ENCODE measurements around the gene NELL2.
A peak's percentile ranks its signal among the peaks of the same experiment; 100 is the strongest.

Gene NELL2

DNA sequence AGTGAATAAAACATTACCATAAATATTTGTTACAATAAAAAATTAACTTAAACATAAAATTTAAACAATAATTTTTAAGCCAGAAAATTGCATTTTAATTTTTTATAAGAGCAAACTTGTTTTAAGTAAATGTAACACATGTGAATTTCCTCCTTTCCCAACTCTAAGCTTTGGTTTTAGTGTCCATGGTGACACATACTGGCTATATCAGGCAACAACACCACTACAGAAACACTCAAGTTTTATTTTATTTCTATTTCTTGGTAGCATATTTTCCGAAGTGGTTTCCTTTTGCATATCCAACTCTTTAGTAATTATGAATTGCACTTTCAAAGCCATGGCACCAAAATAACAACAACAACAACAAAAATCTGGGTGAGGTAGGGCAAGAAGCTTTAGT is 2.2 kb downstream of the NELL2 start:
- Mint-ChIP-seq H3K9me3 (peaks cover 0 to 3% of the 10 kb centered on the region in 2 donors), H3K27me3 (peaks cover 23 to 45% of the 10 kb centered on the region in 2 donors), H3K36me3 (ENCODE audit: insufficient read depth) (peaks cover 9% of the 10 kb centered on the region), H3K4me3 (peak overlapping the region; percentile 88 to 98), H3K4me1 (ENCODE audit: low read depth in 2 of 2) (peaks cover 16 to 34% of the 10 kb centered on the region in 2 donors), H3K27ac (no peak overlapping the region)
- no peak for ATAC-seq (replicated peaks)
- no peak for DNase-seq

DNA sequence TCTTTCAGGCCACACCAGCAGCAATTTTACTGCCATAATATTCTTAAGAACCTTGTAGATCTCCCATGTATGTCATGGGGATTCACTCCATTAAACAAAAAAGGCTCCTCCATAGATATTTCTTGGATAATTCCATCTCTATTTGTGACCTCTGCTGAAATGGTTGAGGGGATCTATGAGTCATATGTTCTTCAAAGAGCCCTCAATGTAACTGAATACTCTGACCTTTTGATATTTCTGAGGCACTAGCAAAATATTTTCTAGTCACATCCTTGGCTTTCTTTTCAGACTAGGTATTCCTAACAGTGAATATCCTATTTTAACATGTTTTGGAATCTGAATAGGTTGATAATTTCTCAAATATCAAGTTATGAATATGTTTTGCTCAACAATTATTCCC is 6.6 kb downstream of the NELL2 start:
- DNase-seq (no peak), ATAC-seq (replicated peaks) (no peak)
- H3K4me1 Mint-ChIP-seq (ENCODE audit: low read depth in 2 of 2) = peaks cover 0 to 14% of the 10 kb centered on the region in 2 donors
- no peaks in the 10 kb centered on the region for H3K36me3 Mint-ChIP-seq (ENCODE audit: insufficient read depth)
- H3K27me3 Mint-ChIP-seq = peaks cover 0 to 22% of the 10 kb centered on the region in 2 donors
- H3K9me3 Mint-ChIP-seq = peaks cover 0 to 2% of the 10 kb centered on the region in 2 donors
- H3K4me3 Mint-ChIP-seq = no peak overlapping the region
- no peak overlapping the region for H3K27ac Mint-ChIP-seq

DNA sequence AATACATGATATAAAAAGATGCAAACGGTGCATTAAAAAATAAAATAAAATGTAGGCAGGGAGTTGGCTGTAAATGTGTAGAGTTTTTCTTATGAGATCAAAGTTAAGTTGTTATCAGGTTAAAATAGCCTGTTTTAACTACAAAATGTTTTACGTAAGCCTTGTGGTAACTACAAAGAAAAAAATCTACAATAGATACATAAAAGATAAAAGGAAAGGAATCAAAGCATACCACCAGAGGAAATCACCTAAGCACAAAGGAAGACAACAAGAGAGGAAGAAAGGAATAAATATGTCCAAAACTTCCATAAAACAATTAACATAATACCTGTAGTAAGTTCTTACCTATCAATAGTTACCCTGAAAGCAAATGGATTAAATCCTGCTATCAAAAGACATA is 12.2 kb downstream of the NELL2 start:
- Mint-ChIP-seq H3K27ac (no peak overlapping the region), H3K4me3 (no peak overlapping the region), H3K9me3 (no peaks in the 10 kb centered on the region), H3K4me1 (ENCODE audit: low read depth in 2 of 2) (peaks cover 8 to 9% of the 10 kb centered on the region in 2 donors), H3K36me3 (ENCODE audit: insufficient read depth) (no peaks in the 10 kb centered on the region), H3K27me3 (peaks cover 0 to 5% of the 10 kb centered on the region in 2 donors)
- ATAC-seq (replicated peaks) (peak; percentile 80), DNase-seq (no peak)

DNA sequence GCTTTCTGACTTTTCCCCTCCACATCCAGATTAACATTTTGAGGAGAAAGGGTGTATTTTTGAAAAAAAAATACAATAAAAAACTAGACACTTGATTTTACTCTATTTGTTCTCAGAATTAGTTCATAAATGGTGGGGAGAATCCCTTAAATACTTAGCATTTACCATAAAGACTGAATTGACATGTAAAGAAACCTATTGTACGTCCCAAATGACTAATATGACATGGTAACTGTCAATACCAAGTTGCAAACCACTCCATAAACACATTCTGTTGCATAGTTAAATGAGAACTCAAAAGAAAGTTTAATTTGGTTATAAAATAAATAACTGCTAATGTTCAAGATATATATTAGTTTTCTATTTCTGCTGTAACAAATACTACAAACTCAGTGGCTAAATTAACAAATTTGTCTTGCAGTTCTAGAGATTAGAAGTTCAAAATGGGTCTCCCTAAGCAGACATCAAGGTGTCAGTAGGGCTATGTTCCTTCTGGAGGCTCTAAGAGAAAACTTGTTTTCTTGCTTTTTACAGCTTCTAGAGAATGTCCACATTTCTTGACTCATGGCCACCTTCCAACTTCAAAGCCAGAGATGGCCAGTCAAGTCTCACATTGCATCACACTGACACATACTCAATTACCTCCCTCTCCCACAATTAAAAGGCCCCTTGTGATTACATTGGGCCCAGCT is 16.0 kb downstream of the NELL2 start:
- Mint-ChIP-seq H3K4me3 (no peak overlapping the region), H3K27me3 (peaks cover 0 to 5% of the 10 kb centered on the region in 2 donors), H3K27ac (no peak overlapping the region), H3K9me3 (no peaks in the 10 kb centered on the region), H3K4me1 (ENCODE audit: low read depth in 2 of 2) (peaks cover 11 to 29% of the 10 kb centered on the region in 2 donors), H3K36me3 (ENCODE audit: insufficient read depth) (no peaks in the 10 kb centered on the region)
- ATAC-seq (replicated peaks) (no peak), DNase-seq (no peak)

DNA sequence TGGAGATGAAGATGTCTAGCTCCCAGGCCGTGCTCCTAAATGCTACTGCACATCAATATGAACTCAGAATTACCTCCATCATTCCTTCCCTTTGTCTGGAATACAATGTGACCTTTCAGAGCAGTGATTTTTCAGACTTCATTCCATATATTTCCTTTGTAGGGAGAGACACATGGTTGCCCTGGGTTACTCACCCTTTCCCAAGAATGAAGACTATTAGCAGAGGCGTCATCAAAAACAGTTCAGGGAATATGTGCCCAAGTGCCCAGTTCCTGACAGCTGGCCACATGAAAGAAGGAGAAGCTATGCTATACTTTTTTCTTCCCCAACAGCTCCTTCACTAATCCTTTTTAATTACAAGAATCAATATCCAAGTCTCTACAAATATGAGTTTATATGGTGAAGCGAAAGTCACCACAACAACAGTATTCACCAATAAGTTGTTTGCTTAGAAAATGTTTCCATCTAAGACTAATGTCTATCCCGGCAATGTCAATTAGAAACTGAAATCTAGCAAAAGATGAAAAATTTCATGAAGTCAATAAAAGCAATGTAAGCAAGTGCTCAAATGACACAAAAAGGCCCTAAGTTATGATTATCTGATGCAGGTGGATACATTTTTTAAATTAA is 17.8 kb downstream of the NELL2 start:
- DNase-seq = no peak
- no peak overlapping the region for H3K4me3 Mint-ChIP-seq
- peaks cover 11 to 29% of the 10 kb centered on the region in 2 donors for H3K4me1 Mint-ChIP-seq (ENCODE audit: low read depth in 2 of 2)

GRCh38 chr12:44852483-44852882 is 23.6 kb downstream of the NELL2 start:
- no peak for DNase-seq
- Mint-ChIP-seq H3K4me3 (peak overlapping the region in 1 of 2 donors; percentile 21), H3K27ac (no peak overlapping the region), H3K27me3 (no peaks in the 10 kb centered on the region), H3K36me3 (ENCODE audit: insufficient read depth) (peaks cover 10% of the 10 kb centered on the region), H3K4me1 (ENCODE audit: low read depth in 2 of 2) (peaks cover 23 to 37% of the 10 kb centered on the region in 2 donors), H3K9me3 (no peaks in the 10 kb centered on the region)
- no peak for ATAC-seq (replicated peaks)

More for the DNA sequence above, 17.8 kb downstream of the NELL2 start:
- no peaks in the 10 kb centered on the region for H3K36me3 Mint-ChIP-seq (ENCODE audit: insufficient read depth)
- H3K27ac Mint-ChIP-seq = no peak overlapping the region
- no peaks in the 10 kb centered on the region for H3K9me3 Mint-ChIP-seq
- ATAC-seq (replicated peaks) = no peak
- H3K27me3 Mint-ChIP-seq = peaks cover 0 to 5% of the 10 kb centered on the region in 2 donors

DNA sequence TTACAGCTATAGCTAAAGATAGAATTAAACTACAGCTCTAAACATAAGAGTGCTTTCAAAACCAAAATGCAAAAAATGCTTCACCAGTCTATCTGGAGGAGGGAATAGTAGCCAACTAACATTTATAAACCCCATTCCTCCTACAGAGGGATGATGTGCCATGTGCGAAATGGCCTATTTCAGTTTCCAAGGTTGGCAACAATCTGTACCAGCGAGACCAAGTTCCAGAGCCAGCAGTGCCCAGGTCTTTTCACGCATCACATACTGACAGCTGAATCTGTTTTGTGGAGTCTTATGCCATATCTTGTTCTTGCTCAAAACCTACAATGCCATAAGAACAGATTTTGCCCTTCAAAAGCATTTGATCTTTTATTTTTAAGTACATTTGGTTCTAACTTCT is 24.5 kb downstream of the NELL2 start:
- Mint-ChIP-seq H3K27me3 (no peaks in the 10 kb centered on the region), H3K36me3 (ENCODE audit: insufficient read depth) (peaks cover 13% of the 10 kb centered on the region), H3K9me3 (no peaks in the 10 kb centered on the region), H3K27ac (no peak overlapping the region), H3K4me1 (ENCODE audit: low read depth in 2 of 2) (peaks cover 29 to 32% of the 10 kb centered on the region in 2 donors), H3K4me3 (no peak overlapping the region)
- DNase-seq (no peak), ATAC-seq (replicated peaks) (no peak)

- Mint-ChIP-seq H3K36me3 (ENCODE audit: insufficient read depth) (peaks cover 13% of the 10 kb centered on the region), H3K27ac (peak overlapping the region; percentile 97 to 98), H3K9me3 (no peaks in the 10 kb centered on the region), H3K4me1 (ENCODE audit: low read depth in 2 of 2) (peaks cover 36 to 40% of the 10 kb centered on the region in 2 donors), H3K4me3 (peak overlapping the region; percentile 68 to 72), H3K27me3 (no peaks in the 10 kb centered on the region)
- DNase-seq (no peak), ATAC-seq (replicated peaks) (peak; percentile 15)
Observed at GRCh38 chr12:44848703-44849085, 27.4 kb downstream of the NELL2 start.

DNA sequence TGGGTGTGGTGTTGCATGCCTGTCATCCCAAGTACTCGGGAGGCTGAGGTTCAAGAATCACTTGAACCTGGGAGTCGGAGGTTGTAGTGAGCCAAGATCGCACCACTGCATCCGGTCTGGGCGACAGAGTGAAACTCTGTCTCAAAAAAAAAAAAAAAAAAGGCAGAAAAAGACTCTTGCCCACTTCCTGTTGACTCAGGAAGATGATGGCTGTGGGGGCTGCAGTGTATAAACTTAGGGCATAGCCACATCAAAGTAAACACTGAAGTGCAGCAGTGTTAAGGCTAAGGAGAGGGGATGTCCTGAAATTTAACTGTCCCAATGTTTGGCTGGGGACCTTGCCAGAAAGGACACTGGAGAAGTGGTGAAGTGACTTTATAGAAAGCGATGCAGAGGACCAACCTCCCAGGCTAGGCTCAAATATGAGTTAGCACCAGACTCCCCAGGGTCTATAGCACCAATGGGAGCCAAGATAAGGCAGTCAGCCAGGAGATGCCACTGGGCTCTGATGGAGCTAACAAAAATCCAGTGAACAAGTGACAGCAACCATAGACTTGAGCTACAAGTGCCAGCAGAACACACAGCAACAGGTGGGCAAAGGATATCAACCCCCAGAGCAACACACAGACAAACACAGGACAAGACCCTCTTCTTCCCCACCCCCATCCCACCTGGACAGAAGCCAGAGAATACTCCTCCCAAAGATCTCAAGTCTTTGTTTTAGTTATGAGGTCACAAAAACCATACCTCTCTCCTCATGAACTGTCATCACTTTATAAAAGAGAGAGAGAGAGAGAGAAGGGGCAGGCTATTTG is 28.0 kb downstream of the NELL2 start:
- Mint-ChIP-seq H3K4me3 (peak overlapping the region; percentile 68 to 72), H3K27me3 (no peaks in the 10 kb centered on the region), H3K36me3 (ENCODE audit: insufficient read depth) (peaks cover 13% of the 10 kb centered on the region), H3K27ac (peak overlapping the region; percentile 97 to 98), H3K4me1 (ENCODE audit: low read depth in 2 of 2) (peaks cover 38 to 45% of the 10 kb centered on the region in 2 donors), H3K9me3 (no peaks in the 10 kb centered on the region)
- ATAC-seq (replicated peaks) (peak; percentile 94), DNase-seq (peak; percentile 55 to 63 (median 55))

GRCh38 chr12:44847403-44847802 is 28.7 kb downstream of the NELL2 start:
- peaks cover 13% of the 10 kb centered on the region for H3K36me3 Mint-ChIP-seq (ENCODE audit: insufficient read depth)
- H3K9me3 Mint-ChIP-seq = no peaks in the 10 kb centered on the region
- H3K4me3 Mint-ChIP-seq = peak overlapping the region; percentile 68 to 72
- peak overlapping the region; percentile 97 to 98 for H3K27ac Mint-ChIP-seq
- DNase-seq = no peak
- no peak for ATAC-seq (replicated peaks)
- peaks cover 39 to 47% of the 10 kb centered on the region in 2 donors for H3K4me1 Mint-ChIP-seq (ENCODE audit: low read depth in 2 of 2)
- no peaks in the 10 kb centered on the region for H3K27me3 Mint-ChIP-seq

DNA sequence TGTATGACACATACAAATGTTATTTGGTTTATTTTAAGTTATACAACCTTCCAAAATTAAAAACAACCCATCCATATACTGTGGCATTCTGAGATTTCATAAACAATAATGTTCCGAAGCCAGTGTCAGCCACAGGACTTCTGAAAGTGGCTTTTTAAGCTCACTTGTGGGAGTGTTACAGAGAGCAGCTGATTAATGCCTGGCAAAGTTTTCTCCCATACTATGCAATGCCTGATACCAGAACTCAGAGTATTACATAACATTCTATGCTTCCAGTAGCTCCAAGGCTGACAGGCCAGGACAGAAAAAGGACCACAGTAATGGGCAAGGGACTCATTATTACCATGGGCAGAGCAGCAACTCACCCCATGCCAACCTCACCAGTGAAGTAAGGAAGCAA is 29.3 kb downstream of the NELL2 start:
- peaks cover 13% of the 10 kb centered on the region for H3K36me3 Mint-ChIP-seq (ENCODE audit: insufficient read depth)
- no peaks in the 10 kb centered on the region for H3K27me3 Mint-ChIP-seq
- DNase-seq (no peak), ATAC-seq (replicated peaks) (no peak)
- peak overlapping the region; percentile 97 to 98 for H3K27ac Mint-ChIP-seq
- H3K9me3 Mint-ChIP-seq = no peaks in the 10 kb centered on the region
- peak overlapping the region in 1 of 2 donors; percentile 11 for H3K4me3 Mint-ChIP-seq
- peaks cover 35 to 48% of the 10 kb centered on the region in 2 donors for H3K4me1 Mint-ChIP-seq (ENCODE audit: low read depth in 2 of 2)

- no peak for DNase-seq
- no peaks in the 10 kb centered on the region for H3K27me3 Mint-ChIP-seq
- peaks cover 29 to 43% of the 10 kb centered on the region in 2 donors for H3K4me1 Mint-ChIP-seq (ENCODE audit: low read depth in 2 of 2)
- no peaks in the 10 kb centered on the region for H3K9me3 Mint-ChIP-seq
- H3K27ac Mint-ChIP-seq = peak overlapping the region; percentile 22 to 90
- peaks cover 5% of the 10 kb centered on the region for H3K36me3 Mint-ChIP-seq (ENCODE audit: insufficient read depth)
- H3K4me3 Mint-ChIP-seq = peak overlapping the region in 1 of 2 donors; percentile 51
- no peak for ATAC-seq (replicated peaks)
Observed at GRCh38 chr12:44842669-44843068, 33.4 kb downstream of the NELL2 start.

- H3K4me1 Mint-ChIP-seq (ENCODE audit: low read depth in 2 of 2) = peaks cover 39 to 58% of the 10 kb centered on the region in 2 donors
- no peak overlapping the region for H3K27ac Mint-ChIP-seq
- H3K9me3 Mint-ChIP-seq = no peaks in the 10 kb centered on the region
- H3K4me3 Mint-ChIP-seq = no peak overlapping the region
- no peaks in the 10 kb centered on the region for H3K27me3 Mint-ChIP-seq
- ATAC-seq (replicated peaks) (no peak), DNase-seq (no peak)
- no peaks in the 10 kb centered on the region for H3K36me3 Mint-ChIP-seq (ENCODE audit: insufficient read depth)
Observed at GRCh38 chr12:44839785-44840184, 36.3 kb downstream of the NELL2 start.

Measured in effector memory CD8-positive, alpha-beta T cell (primary cell).